ENCODE data around the gene LYPD1. TPM values are rescaled to one million over a fixed set of nuclear protein-coding genes. Genes with fewer than 3 reads are reported as not detected.

Gene LYPD1
- total and polyA plus RNA-seq, 2 donors from 2014 or later = 4.7 to 11.1 TPM

- no peak overlapping the region for H3K4me3 ChIP-seq (ENCODE audit: low read length in 3 of 3)
- FAIRE-seq (no peak), DNase-seq (no peak)
- H3K27me3 ChIP-seq (ENCODE audit: control insufficient read depth, insufficient read depth, low read length) = no peaks in the 10 kb centered on the region
- intact Hi-C loops (cut with DNase I) = no loop called here
- no peak overlapping the region for H3K9ac ChIP-seq (ENCODE audit: low read length in 3 of 3)
- peaks cover 0 to 1% (median 0%) of the 10 kb centered on the region in 3 donors for H3K4me1 ChIP-seq (ENCODE audit: control insufficient read depth in 2 of 3, insufficient read depth in 2 of 3, low read depth in 1 of 3, low read length in 3 of 3)
- no peaks in the 10 kb centered on the region for H3K36me3 ChIP-seq (ENCODE audit: control insufficient read depth in 2 of 3, insufficient read depth in 3 of 3, low read length in 3 of 3)
- no peak overlapping the region for H3K27ac ChIP-seq (ENCODE audit: low read depth in 2 of 2, low read length in 2 of 2)
- H3K9me3 ChIP-seq (ENCODE audit: control insufficient read depth in 2 of 3, insufficient read depth in 1 of 3, low read length in 3 of 3) = no peaks in the 10 kb centered on the region
- TF ChIP-seq, protein P1, sequence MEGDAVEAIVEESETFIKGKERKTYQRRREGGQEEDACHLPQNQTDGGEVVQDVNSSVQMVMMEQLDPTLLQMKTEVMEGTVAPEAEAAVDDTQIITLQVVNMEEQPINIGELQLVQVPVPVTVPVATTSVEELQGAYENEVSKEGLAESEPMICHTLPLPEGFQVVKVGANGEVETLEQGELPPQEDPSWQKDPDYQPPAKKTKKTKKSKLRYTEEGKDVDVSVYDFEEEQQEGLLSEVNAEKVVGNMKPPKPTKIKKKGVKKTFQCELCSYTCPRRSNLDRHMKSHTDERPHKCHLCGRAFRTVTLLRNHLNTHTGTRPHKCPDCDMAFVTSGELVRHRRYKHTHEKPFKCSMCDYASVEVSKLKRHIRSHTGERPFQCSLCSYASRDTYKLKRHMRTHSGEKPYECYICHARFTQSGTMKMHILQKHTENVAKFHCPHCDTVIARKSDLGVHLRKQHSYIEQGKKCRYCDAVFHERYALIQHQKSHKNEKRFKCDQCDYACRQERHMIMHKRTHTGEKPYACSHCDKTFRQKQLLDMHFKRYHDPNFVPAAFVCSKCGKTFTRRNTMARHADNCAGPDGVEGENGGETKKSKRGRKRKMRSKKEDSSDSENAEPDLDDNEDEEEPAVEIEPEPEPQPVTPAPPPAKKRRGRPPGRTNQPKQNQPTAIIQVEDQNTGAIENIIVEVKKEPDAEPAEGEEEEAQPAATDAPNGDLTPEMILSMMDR (IDR thresholded peaks at IDR 0.05; ENCODE audit: borderline replicate concordance, extremely low read depth, insufficient read depth) = no peak
Observed at GRCh38 chr2:132623096-132623839, 46.7 kb downstream of the LYPD1 start.

- FAIRE-seq (no peak), DNase-seq (no peak)
- Histone ChIP-seq H3K27ac (ENCODE audit: low read depth in 2 of 2, low read length in 2 of 2) (no peak overlapping the region), H3K9me3 (ENCODE audit: control insufficient read depth in 2 of 3, insufficient read depth in 1 of 3, low read length in 3 of 3) (no peaks in the 10 kb centered on the region), H3K36me3 (ENCODE audit: control insufficient read depth in 2 of 3, insufficient read depth in 3 of 3, low read length in 3 of 3) (no peaks in the 10 kb centered on the region), H3K27me3 (ENCODE audit: control insufficient read depth, insufficient read depth, low read length) (no peaks in the 10 kb centered on the region), H3K4me3 (ENCODE audit: low read length in 3 of 3) (no peak overlapping the region), H3K4me1 (ENCODE audit: control insufficient read depth in 2 of 3, insufficient read depth in 2 of 3, low read depth in 1 of 3, low read length in 3 of 3) (peaks cover 0 to 2% (median 0%) of the 10 kb centered on the region in 3 donors), H3K9ac (ENCODE audit: low read length in 3 of 3) (no peak overlapping the region)
- intact Hi-C loops (cut with DNase I) = no loop called here
- TF ChIP-seq, protein P1 (IDR thresholded peaks at IDR 0.05; ENCODE audit: borderline replicate concordance, extremely low read depth, insufficient read depth) = no peak
Observed at GRCh38 chr2:132621131-132621875, 48.7 kb downstream of the LYPD1 start.

- Histone ChIP-seq H3K9ac (ENCODE audit: low read length in 3 of 3) (no peak overlapping the region), H3K4me3 (ENCODE audit: low read length in 3 of 3) (no peak overlapping the region), H3K27me3 (ENCODE audit: control insufficient read depth, insufficient read depth, low read length) (no peaks in the 10 kb centered on the region), H3K9me3 (ENCODE audit: control insufficient read depth in 2 of 3, insufficient read depth in 1 of 3, low read length in 3 of 3) (no peaks in the 10 kb centered on the region), H3K4me1 (ENCODE audit: control insufficient read depth in 2 of 3, insufficient read depth in 2 of 3, low read depth in 1 of 3, low read length in 3 of 3) (peaks cover 0 to 2% (median 0%) of the 10 kb centered on the region in 3 donors), H3K36me3 (ENCODE audit: control insufficient read depth in 2 of 3, insufficient read depth in 3 of 3, low read length in 3 of 3) (no peaks in the 10 kb centered on the region), H3K27ac (ENCODE audit: low read depth in 2 of 2, low read length in 2 of 2) (no peak overlapping the region)
- intact Hi-C loops (cut with DNase I) = no loop called here
- DNase-seq (no peak), FAIRE-seq (no peak)
- TF ChIP-seq, protein P1 (IDR thresholded peaks at IDR 0.05; ENCODE audit: borderline replicate concordance, extremely low read depth, insufficient read depth) = no peak
Observed at GRCh38 chr2:132620115-132620514, 49.9 kb downstream of the LYPD1 start.

Data from kidney (tissue), 14 donors.